BE2C (cell line): ENCODE results near the gene LRRC4C.

Experiments used
- DNase-seq: peaks from one replicate; pipeline ENCODE4 v3.0.0-alpha.2; 2020
- H3K27me3 ChIP-seq: fragments of 250-450 bp; sonication (Bioruptor Pico); 2 replicates; pipeline ENCODE4 v1.5.1; 2020; ENCODE audit warnings: mild to moderate bottlenecking
- H3K36me3 ChIP-seq: fragments of 250-450 bp; sonication (Bioruptor Pico); 2 replicates; pipeline ENCODE4 v1.5.1; 2020; ENCODE audit warnings: mild to moderate bottlenecking
- H3K4me1 ChIP-seq: fragments of 250-450 bp; sonication (Bioruptor Pico); 2 replicates; pipeline ENCODE4 v1.5.1; 2020
- H3K4me3 ChIP-seq: 2 replicates; pipeline ENCODE4 v1.5.1; 2011; ENCODE audit warnings: low read depth, low read length
- H3K9me3 ChIP-seq: fragments of 250-450 bp; sonication (Bioruptor Pico); 2 replicates; pipeline ENCODE4 v1.5.1; 2020
- CTCF ChIP-seq: IDR thresholded peaks from 2 replicates; pipeline ENCODE4 v1.5.1; 2012; ENCODE audit warnings: mild to moderate bottlenecking, low read depth, low read length

LRRC4C gene

DNA sequence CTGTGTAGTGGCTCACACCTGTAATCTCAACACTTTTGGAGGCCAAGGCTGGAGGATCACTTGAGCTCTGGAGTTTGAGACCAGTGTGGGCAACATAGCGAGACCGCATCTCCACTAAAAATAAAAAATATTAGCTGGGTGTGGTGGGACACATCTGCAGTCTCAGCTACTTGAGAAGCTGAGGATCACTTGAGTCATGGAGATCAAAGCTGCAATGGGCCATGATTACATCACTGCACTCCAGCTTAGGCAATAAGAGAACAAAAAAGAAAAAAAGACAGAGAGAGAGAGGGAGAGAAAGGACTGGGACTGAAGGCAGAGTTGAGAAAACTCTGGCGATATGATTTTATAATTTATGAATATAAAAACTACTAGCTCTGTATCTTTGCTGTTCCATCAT, 473.1 kb downstream of the LRRC4C start:
- Histone ChIP-seq H3K4me3 (no peak overlapping the region), H3K36me3 (no peaks in the 10 kb centered on the region), H3K9me3 (no peaks in the 10 kb centered on the region), H3K4me1 (no peaks in the 10 kb centered on the region), H3K27me3 (no peaks in the 10 kb centered on the region)
- no peak for DNase-seq
- TF ChIP-seq CTCF = no peak

GRCh38 chr11:40975076-40975475, 484.4 kb downstream of the LRRC4C start:
- H3K27me3 ChIP-seq = no peaks in the 10 kb centered on the region
- H3K4me1 ChIP-seq = no peaks in the 10 kb centered on the region
- H3K4me3 ChIP-seq = no peak overlapping the region
- no peaks in the 10 kb centered on the region for H3K9me3 ChIP-seq
- DNase-seq = no peak
- no peak for TF ChIP-seq CTCF
- H3K36me3 ChIP-seq = no peaks in the 10 kb centered on the region

DNA sequence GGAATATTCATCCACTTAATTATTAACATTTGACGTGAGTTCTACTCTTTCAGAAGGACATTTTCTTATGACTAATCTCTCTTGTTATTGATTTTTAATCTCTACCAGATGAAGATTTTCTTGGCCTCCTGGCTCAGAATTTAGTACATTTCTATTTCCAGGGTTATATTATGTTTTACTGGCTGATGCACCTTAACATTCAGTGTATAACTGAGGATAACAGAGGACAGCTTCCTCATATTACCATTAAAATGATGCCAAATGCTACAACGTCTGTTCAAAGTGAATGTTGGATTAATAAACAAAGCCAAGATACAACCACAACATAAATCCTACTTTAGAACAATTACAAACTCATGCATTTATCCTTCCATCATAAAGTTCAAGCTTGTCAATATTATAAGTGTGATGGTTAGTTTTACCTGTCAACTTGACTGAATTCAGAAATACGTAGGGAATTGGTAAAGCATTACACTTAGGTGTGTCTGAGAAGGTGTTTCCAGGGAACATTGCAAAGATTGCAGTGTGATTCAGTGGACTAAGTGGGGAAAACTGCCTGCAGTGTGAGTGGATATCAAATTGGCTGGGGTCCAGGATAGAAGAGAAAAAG, 485.2 kb downstream of the LRRC4C start:
- no peak for DNase-seq
- Histone ChIP-seq H3K9me3 (no peaks in the 10 kb centered on the region), H3K4me1 (no peaks in the 10 kb centered on the region), H3K36me3 (no peaks in the 10 kb centered on the region), H3K27me3 (no peaks in the 10 kb centered on the region), H3K4me3 (no peak overlapping the region)
- TF ChIP-seq CTCF = no peak

DNA sequence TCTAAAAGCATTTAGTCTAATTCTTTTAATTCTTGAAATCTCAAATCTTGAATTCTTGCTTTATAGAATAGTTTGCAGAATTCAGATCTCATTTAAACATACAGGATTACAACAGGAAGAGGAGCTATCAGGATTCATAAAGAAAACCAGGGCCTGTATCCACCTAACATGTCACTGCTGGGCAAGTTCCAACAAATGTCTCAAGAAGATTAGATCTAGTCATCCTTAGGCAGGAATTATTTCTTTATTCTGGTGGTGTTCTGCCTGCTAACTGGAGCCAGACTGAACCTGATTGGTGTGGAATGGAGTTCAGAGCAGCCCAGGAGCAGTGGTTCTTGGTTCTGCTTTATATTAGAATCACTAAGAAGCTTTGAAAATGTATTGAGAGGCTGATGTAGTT, 500.7 kb downstream of the LRRC4C start:
- H3K9me3 ChIP-seq = no peaks in the 10 kb centered on the region
- DNase-seq = no peak
- no peak for TF ChIP-seq CTCF
- H3K4me3 ChIP-seq = no peak overlapping the region
- H3K27me3 ChIP-seq = no peaks in the 10 kb centered on the region
- no peaks in the 10 kb centered on the region for H3K4me1 ChIP-seq
- no peaks in the 10 kb centered on the region for H3K36me3 ChIP-seq

DNA sequence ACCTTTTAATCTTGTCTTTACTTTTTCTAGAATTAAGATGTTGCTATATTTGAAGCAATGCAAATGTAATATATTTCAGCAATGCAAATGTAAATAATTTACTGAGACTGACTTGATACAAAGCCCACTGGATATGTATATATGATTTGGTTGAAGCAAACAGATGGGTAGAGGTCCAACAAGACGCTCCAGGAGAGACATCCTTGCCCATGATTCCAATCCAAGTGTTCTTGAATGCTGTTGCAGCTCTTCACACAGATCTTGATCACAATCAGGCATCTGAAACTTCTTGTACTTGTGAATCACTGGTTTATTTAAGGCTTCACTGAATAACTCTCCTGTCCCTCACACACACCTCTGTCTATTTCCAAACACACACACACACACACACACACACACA, 507.0 kb downstream of the LRRC4C start:
- Histone ChIP-seq H3K36me3 (no peaks in the 10 kb centered on the region), H3K27me3 (no peaks in the 10 kb centered on the region), H3K9me3 (no peaks in the 10 kb centered on the region), H3K4me3 (no peak overlapping the region), H3K4me1 (no peaks in the 10 kb centered on the region)
- DNase-seq = no peak
- TF ChIP-seq CTCF = no peak

GRCh38 chr11:40938002-40938401, 521.5 kb downstream of the LRRC4C start:
- no peak for TF ChIP-seq CTCF

More at GRCh38 chr11:40938002-40938401, 521.5 kb downstream of the LRRC4C start:
- H3K36me3 ChIP-seq = no peaks in the 10 kb centered on the region
- H3K4me3 ChIP-seq = no peak overlapping the region
- DNase-seq = no peak
- no peaks in the 10 kb centered on the region for H3K9me3 ChIP-seq
- no peaks in the 10 kb centered on the region for H3K27me3 ChIP-seq
- H3K4me1 ChIP-seq = no peaks in the 10 kb centered on the region
